Measurements from ENCODE around the gene KIF6.

GRCh38 chr6:39439342-39440038 lies 285.7 kb downstream of the KIF6 start:
- TF ChIP-seq ESRRA (IDR thresholded peaks at IDR 0.05; ENCODE audit: borderline replicate concordance, low read length) (no peak), EP300 (IDR thresholded peaks at IDR 0.05) (no peak), RCOR1 (IDR thresholded peaks at IDR 0.05; ENCODE audit: low read depth, low read length) (no peak), CTCF (IDR thresholded peaks at IDR 0.05) (no peak), CHD2 (IDR thresholded peaks at IDR 0.05; ENCODE audit: low read length, partially characterized antibody) (no peak), MAX (IDR thresholded peaks at IDR 0.05) (no peak), POLR2A (IDR thresholded peaks at IDR 0.05; ENCODE audit: low read length) (no peak), MYC (IDR thresholded peaks at IDR 0.05; ENCODE audit: borderline replicate concordance, low read length) (no peak), ZC3H11A (IDR thresholded peaks at IDR 0.05) (no peak)

Measured in A549 (cell line).